H1 (cell line): ENCODE measurements around the gene PPP2R2C. TPM values are rescaled to one million over a fixed set of nuclear protein-coding genes. Genes with fewer than 3 reads are reported as not detected.

ENCODE experiments used
- CTCF ChIA-PET: fragments of 300-600 bp; sonication (Branson Sonifier 250); formaldehyde crosslinking; loops from one replicate; lab custom pipeline; 2021; ENCODE audit not compliant: partially characterized antibody; lab: Charles Lee
- POLR2A ChIA-PET: fragments of 300-600 bp; sonication (Branson Sonifier 250); formaldehyde crosslinking; loops from one replicate; lab custom pipeline; 2021; ENCODE audit warnings: inconsistent platforms; ENCODE audit not compliant: partially characterized antibody; lab: Charles Lee
- DNase-seq, 2 experiments: peaks; one replicate each; pipeline versions ENCODE4 v3.0.0 to v3.0.0-alpha.2; 2010 to 2022; ENCODE audit warnings: low spot score in 2 of 2, low read depth in 1 of 2, mixed read lengths in 1 of 2
- FAIRE-seq: peaks from 2 replicates; lab custom pipeline; 2011; peaks lifted over from hg19 to GRCh38; lab: Jason Lieb, UNC
- H2AFZ ChIP-seq: 2 replicates; pipeline ENCODE4 v1.8.1; 2012; ENCODE audit warnings: low read length, inconsistent platforms
- H2AK5ac ChIP-seq: 2 replicates; pipeline ENCODE4 v1.6.1; 2013; ENCODE audit warnings: low read depth, low read length
- H2BK120ac ChIP-seq: replicated peaks from 2 replicates; pipeline ENCODE3; 2013; ENCODE audit warnings: low read depth, low read length, inconsistent platforms
- H2BK12ac ChIP-seq: 2 replicates; pipeline ENCODE4 v1.6.1; 2013; ENCODE audit warnings: low read depth, low read length
- H2BK15ac ChIP-seq: 2 replicates; pipeline ENCODE4 v1.6.1; 2013; ENCODE audit warnings: low read length
- H2BK20ac ChIP-seq: 2 replicates; pipeline ENCODE4 v1.6.1; 2013; ENCODE audit warnings: low read length
- H2BK5ac ChIP-seq: 2 replicates; pipeline ENCODE4 v1.6.1; 2013; ENCODE audit warnings: low read depth, low read length
- H3K14ac ChIP-seq: 2 replicates; pipeline ENCODE4 v1.6.1; 2013; ENCODE audit warnings: inconsistent platforms; ENCODE audit not compliant: insufficient read length
- H3K18ac ChIP-seq: 2 replicates; pipeline ENCODE4 v1.6.1; 2013; ENCODE audit warnings: low read length; ENCODE audit errors: extremely low read depth
- H3K23ac ChIP-seq: 2 replicates; pipeline ENCODE4 v1.6.1; 2013; ENCODE audit warnings: inconsistent platforms; ENCODE audit not compliant: insufficient read length
- H3K23me2 ChIP-seq: 2 replicates; pipeline ENCODE4 v1.6.1; 2013; ENCODE audit warnings: low read depth, low read length
- H3K27ac ChIP-seq: 2 replicates; pipeline ENCODE4 v1.6.1; 2011; ENCODE audit warnings: low read depth, low read length, inconsistent platforms
- H3K27me3 ChIP-seq, 4 experiments: replicated peaks in 1 of 4; 1 replicate in 1 of 4; 2 replicates in 3 of 4; pipeline versions ENCODE4 v1.6.1 to v1.8.1; 2011 to 2013; ENCODE audit warnings: low read length in 3 of 4, mild to moderate bottlenecking in 3 of 4, inconsistent platforms in 2 of 4, mixed read lengths in 2 of 4, moderate library complexity in 1 of 4; ENCODE audit not compliant: control insufficient read depth in 3 of 4, insufficient read depth in 3 of 4; ENCODE audit errors: extremely low read depth in 1 of 4
- H3K36me3 ChIP-seq, 4 experiments: 2 replicates each; pipeline versions ENCODE4 v1.6.1 to v1.8.1; 2011 to 2013; ENCODE audit warnings: mild to moderate bottlenecking in 4 of 4, low read length in 3 of 4, moderate library complexity in 2 of 4, control low read depth in 1 of 4, inconsistent platforms in 1 of 4; ENCODE audit not compliant: insufficient read depth in 4 of 4, control insufficient read depth in 2 of 4
- H3K4ac ChIP-seq: replicated peaks from 2 replicates; pipeline ENCODE3; 2013; ENCODE audit warnings: low read length, low read depth, mixed read lengths, inconsistent platforms; ENCODE audit not compliant: insufficient read length
- H3K4me1 ChIP-seq, 4 experiments: replicated peaks in 1 of 4; 1 replicate in 1 of 4; 2 replicates in 3 of 4; pipeline versions ENCODE4 v1.6.1 to v1.8.1; 2011 to 2013; ENCODE audit warnings: low read length in 3 of 4, inconsistent platforms in 2 of 4, mixed read lengths in 1 of 4; ENCODE audit not compliant: insufficient read depth in 4 of 4, control insufficient read depth in 3 of 4
- H3K4me2 ChIP-seq, 2 experiments: 2 replicates each; pipeline versions ENCODE4 v1.6.1 to v1.8.1; 2011 to 2013; ENCODE audit warnings: low read depth in 2 of 2, low read length in 2 of 2, control low read depth in 1 of 2, inconsistent platforms in 1 of 2, mild to moderate bottlenecking in 1 of 2; ENCODE audit not compliant: insufficient read depth in 1 of 2
- H3K4me3 ChIP-seq, 4 experiments: fragments of 200-600, 300-600 bp in 1 of 4; sonication (generic), shearing (Covaris generic), sonication (Bioruptor Twin) in 1 of 4; 2 replicates each; pipeline versions ENCODE4 v1.5.1 to v1.8.1; 2011 to 2016; ENCODE audit warnings: low read length in 4 of 4, low read depth in 3 of 4, control low read depth in 2 of 4, inconsistent platforms in 2 of 4, mild to moderate bottlenecking in 2 of 4, mixed read lengths in 1 of 4, moderate library complexity in 1 of 4; ENCODE audit not compliant: insufficient read depth in 2 of 4; ENCODE audit errors: extremely low read depth in 1 of 4
- H3K56ac ChIP-seq: replicated peaks from 2 replicates; pipeline ENCODE3; 2013; ENCODE audit warnings: low read depth, mild to moderate bottlenecking, mixed read lengths, low read length, inconsistent platforms; ENCODE audit not compliant: insufficient read length
- H3K79me1 ChIP-seq: 2 replicates; pipeline ENCODE4 v1.6.1; 2013; ENCODE audit warnings: low read depth, low read length, control low read depth
- H3K79me2 ChIP-seq, 2 experiments: 2 replicates each; pipeline versions ENCODE4 v1.6.1 to v1.8.1; 2012 to 2013; ENCODE audit warnings: low read length in 2 of 2, mild to moderate bottlenecking in 2 of 2, inconsistent platforms in 1 of 2; ENCODE audit not compliant: insufficient read depth in 2 of 2, control insufficient read depth in 1 of 2
- H3K9ac ChIP-seq, 4 experiments: replicated peaks in 1 of 4; 1 replicate in 1 of 4; 2 replicates in 3 of 4; pipeline versions ENCODE4 v1.6.1 to v1.8.1; 2011 to 2013; ENCODE audit warnings: low read depth in 3 of 4, low read length in 3 of 4, control low read depth in 2 of 4, mild to moderate bottlenecking in 2 of 4, moderate library complexity in 2 of 4, inconsistent platforms in 1 of 4; ENCODE audit errors: extremely low read depth in 1 of 4
- H3K9me3 ChIP-seq, 2 experiments: 2 replicates each; pipeline versions ENCODE4 v1.6.1 to v1.8.1; 2012 to 2013; ENCODE audit warnings: mild to moderate bottlenecking in 2 of 2, moderate library complexity in 2 of 2, control low read depth in 1 of 2, inconsistent platforms in 1 of 2, low read depth in 1 of 2, low read length in 1 of 2, mixed read lengths in 1 of 2; ENCODE audit not compliant: insufficient read depth in 2 of 2
- H4K20me1 ChIP-seq, 2 experiments: replicated peaks in 1 of 2; 2 replicates each; pipeline versions ENCODE3 to v1.8.1; 2011 to 2013; ENCODE audit warnings: inconsistent platforms in 2 of 2, low read length in 2 of 2, mild to moderate bottlenecking in 1 of 2; ENCODE audit not compliant: insufficient read depth in 2 of 2, control insufficient read depth in 1 of 2
- H4K5ac ChIP-seq: 2 replicates; pipeline ENCODE4 v1.6.1; 2013; ENCODE audit warnings: low read length, low read depth, mixed read lengths, inconsistent platforms; ENCODE audit not compliant: insufficient read length
- H4K8ac ChIP-seq: 2 replicates; pipeline ENCODE4 v1.8.0; 2013; ENCODE audit warnings: mild to moderate bottlenecking, moderate library complexity, low read length, inconsistent platforms; ENCODE audit not compliant: insufficient read depth; ENCODE audit errors: extremely low read depth
- H4K91ac ChIP-seq: replicated peaks from 2 replicates; pipeline ENCODE3; 2013; ENCODE audit warnings: low read length, mixed read lengths, inconsistent platforms; ENCODE audit not compliant: insufficient read length
- CHD2 ChIP-seq: IDR thresholded peaks from 2 replicates; pipeline ENCODE4 v1.6.1; 2012; ENCODE audit warnings: low read length, improper control_type of control experiment
- GTF2F1 ChIP-seq: IDR thresholded peaks from 2 replicates; pipeline ENCODE4 v1.6.1; 2012; ENCODE audit warnings: low read depth, low read length, improper control_type of control experiment, borderline replicate concordance
- KDM5A ChIP-seq: fragments of 200-600 bp; IDR thresholded peaks from 2 replicates; pipeline ENCODE4 v1.7.1; 2012; ENCODE audit warnings: mild to moderate bottlenecking, low read length, inconsistent platforms, mixed read lengths
- POLR2A ChIP-seq, 2 experiments: IDR thresholded peaks; 1 replicate in 1 of 2; 2 replicates in 1 of 2; pipeline ENCODE4 v1.6.1; 2011; ENCODE audit warnings: low read depth in 2 of 2, low read length in 2 of 2, mild to moderate bottlenecking in 2 of 2; ENCODE audit errors: control extremely low read depth in 1 of 2
- POU5F1 ChIP-seq: IDR thresholded peaks from 2 replicates; pipeline ENCODE4 v1.6.1; 2011; ENCODE audit warnings: low read depth, mild to moderate bottlenecking, low read length, moderate library complexity
- RAD21 ChIP-seq, 2 experiments: IDR thresholded peaks in 1 of 2; conservative IDR thresholded peaks in 1 of 2; 2 replicates each; pipeline ENCODE4 v1.6.1; 2011; ENCODE audit warnings: low read depth in 2 of 2, low read length in 2 of 2, improper control_type of control experiment in 1 of 2, inconsistent platforms in 1 of 2, mild to moderate bottlenecking in 1 of 2, moderate library complexity in 1 of 2
- SIRT6 ChIP-seq: IDR thresholded peaks from one replicate; pipeline ENCODE4 v1.7.1; 2012; ENCODE audit warnings: low read length, inconsistent platforms
- SRF ChIP-seq: IDR thresholded peaks from 2 replicates; pipeline ENCODE4 v1.6.1; 2011; ENCODE audit warnings: mild to moderate bottlenecking, low read depth, low read length, moderate library complexity
- WGBS, 2 experiments: shearing (Covaris generic) in 1 of 2; methylation state at CpG; one replicate each; pipeline versions ENCODE4 v1.1.6 to v1.1.7; 2013 to 2015; ENCODE audit warnings: low lambda C conversion rate in 2 of 2, mixed read lengths in 2 of 2, inconsistent platforms in 1 of 2, low coverage in 1 of 2, missing lambda C conversion rate in 1 of 2; ENCODE audit not compliant: insufficient replicate concordance in 2 of 2, insufficient coverage in 1 of 2, insufficient read length in 1 of 2; ENCODE audit errors: extremely low coverage in 1 of 2, missing lambda C conversion rate in 1 of 2; 5-methylcytosine and 5-hydroxymethylcytosine counted together
- polyA plus RNA-seq, 7 experiments: library from polyadenylated mRNA; depleted of rRNA in 3 of 7; stranded (reverse) in 5 of 7; unstranded in 2 of 7; fragments of >200 nt in 5 of 7; fragments of 200-250 nt in 2 of 7; gene quantifications; 1 replicate in 5 of 7; 2 replicates in 1 of 7; 4 replicates in 1 of 7; pipeline versions ENCODE4 v1.2.1 to v1.2.3, GENCODE V29; 2011 to 2013; ENCODE audit warnings: missing spikeins in 2 of 7, mixed read lengths in 2 of 7
- total RNA-seq: library from RNA; stranded (reverse); fragmentation: NEBNext Ultra II Directional; extraction: Animal tissue kit (Norgen Biotek cat#: 25700); gene quantifications from 2 replicates; pipeline ENCODE4 v1.2.1, GENCODE V29; 2021
- TF ChIP-seq, protein P1 (sequence below), 3 experiments: IDR thresholded peaks; 1 replicate in 2 of 3; 2 replicates in 1 of 3; pipeline versions ENCODE4 v1.5.1 to v1.6.1; 2011; ENCODE audit warnings: low read length in 3 of 3, mild to moderate bottlenecking in 3 of 3, inconsistent platforms in 2 of 3, low read depth in 1 of 3, moderate library complexity in 1 of 3; ENCODE audit not compliant: insufficient read depth in 1 of 3; ENCODE audit errors: control extremely low read depth in 1 of 3
- TF ChIP-seq, protein P2 (sequence below): IDR thresholded peaks from 2 replicates; pipeline ENCODE4 v1.6.1; 2011; ENCODE audit warnings: low read depth, mild to moderate bottlenecking, low read length; ENCODE audit not compliant: insufficient read depth

Gene PPP2R2C
- total and polyA plus RNA-seq, 2 of the 8 experiments (the other 6 are each of a cell fraction or from before 2014, with no cell fraction given), result 6.4 TPM

DNA sequence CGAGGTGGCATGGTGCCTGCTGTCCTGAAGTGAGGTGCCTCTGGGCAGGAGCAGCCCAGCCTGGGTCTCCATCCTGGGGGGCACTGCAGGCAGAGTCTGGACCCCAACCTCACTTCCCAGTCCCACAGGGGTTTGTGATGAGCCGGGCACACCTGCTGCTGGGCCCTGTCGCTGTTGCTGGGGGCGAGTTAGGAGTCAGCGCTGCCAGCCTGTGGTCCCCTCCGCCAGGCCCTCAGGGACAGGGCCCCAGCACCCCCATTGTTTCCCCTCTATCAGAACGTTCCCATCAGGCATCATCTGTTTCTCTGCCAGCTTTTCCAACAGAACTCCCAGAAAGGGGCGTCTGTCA is 179.3 kb downstream of the PPP2R2C start:
- TF ChIP-seq, protein P1, sequence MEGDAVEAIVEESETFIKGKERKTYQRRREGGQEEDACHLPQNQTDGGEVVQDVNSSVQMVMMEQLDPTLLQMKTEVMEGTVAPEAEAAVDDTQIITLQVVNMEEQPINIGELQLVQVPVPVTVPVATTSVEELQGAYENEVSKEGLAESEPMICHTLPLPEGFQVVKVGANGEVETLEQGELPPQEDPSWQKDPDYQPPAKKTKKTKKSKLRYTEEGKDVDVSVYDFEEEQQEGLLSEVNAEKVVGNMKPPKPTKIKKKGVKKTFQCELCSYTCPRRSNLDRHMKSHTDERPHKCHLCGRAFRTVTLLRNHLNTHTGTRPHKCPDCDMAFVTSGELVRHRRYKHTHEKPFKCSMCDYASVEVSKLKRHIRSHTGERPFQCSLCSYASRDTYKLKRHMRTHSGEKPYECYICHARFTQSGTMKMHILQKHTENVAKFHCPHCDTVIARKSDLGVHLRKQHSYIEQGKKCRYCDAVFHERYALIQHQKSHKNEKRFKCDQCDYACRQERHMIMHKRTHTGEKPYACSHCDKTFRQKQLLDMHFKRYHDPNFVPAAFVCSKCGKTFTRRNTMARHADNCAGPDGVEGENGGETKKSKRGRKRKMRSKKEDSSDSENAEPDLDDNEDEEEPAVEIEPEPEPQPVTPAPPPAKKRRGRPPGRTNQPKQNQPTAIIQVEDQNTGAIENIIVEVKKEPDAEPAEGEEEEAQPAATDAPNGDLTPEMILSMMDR (IDR thresholded peaks at IDR 0.05; ENCODE audit: control extremely low read depth in 1 of 3, insufficient read depth in 1 of 3, low read depth in 1 of 3, low read length in 3 of 3), result no peak
- TF ChIP-seq KDM5A (no peak), POU5F1 (no peak), RAD21 (IDR thresholded peaks at IDR 0.05 in 1 of 2, conservative IDR thresholded peaks at IDR 0.05 in 1 of 2; ENCODE audit: low read depth in 2 of 2, low read length in 2 of 2) (no peak), POLR2A (IDR thresholded peaks at IDR 0.05; ENCODE audit: control extremely low read depth in 1 of 2, low read depth in 2 of 2, low read length in 2 of 2) (no peak), GTF2F1 (no peak), CHD2 (no peak), SRF (no peak), SIRT6 (no peak)
- TF ChIP-seq, protein P2, sequence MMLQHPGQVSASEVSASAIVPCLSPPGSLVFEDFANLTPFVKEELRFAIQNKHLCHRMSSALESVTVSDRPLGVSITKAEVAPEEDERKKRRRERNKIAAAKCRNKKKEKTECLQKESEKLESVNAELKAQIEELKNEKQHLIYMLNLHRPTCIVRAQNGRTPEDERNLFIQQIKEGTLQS, result no peak
- H3K4me2 ChIP-seq, result no peak overlapping the region
- no peak overlapping the region for H3K23ac ChIP-seq
- H3K14ac ChIP-seq, result no peak overlapping the region
- no peak overlapping the region for H3K4me3 ChIP-seq
- 93% methylated on average over 8 of the region's 8 CpGs; no CpG with 5 or more reads in 1 of the 2 experiments for WGBS, 2 experiments
- CTCF ChIA-PET, result interaction anchor here (3.6 to 4.8 kb wide), 2 partner anchors 39 to 43 kb away, joined by 13 to 26 read pairs; no protein-coding TSS in a partner anchor
- H3K79me1 ChIP-seq, result 0 out of 2 replicates have a peak, but pooled peaks cover 3% of the 10 kb centered on the region
- H2BK15ac ChIP-seq, result no peak overlapping the region
- H2BK120ac ChIP-seq, result no peak overlapping the region
- no peaks in the 10 kb centered on the region for H3K9me3 ChIP-seq
- no peak overlapping the region for H2AK5ac ChIP-seq
- DNase-seq, result no peak
- no peaks in the 10 kb centered on the region for H3K4me1 ChIP-seq
- POLR2A ChIA-PET, result no interaction called here
- H3K23me2 ChIP-seq, result no peaks in the 10 kb centered on the region
- H4K5ac ChIP-seq, result no peak overlapping the region
- H3K27me3 ChIP-seq, result no peaks in the 10 kb centered on the region
- H2BK20ac ChIP-seq, result no peak overlapping the region
- no peak overlapping the region for H3K27ac ChIP-seq
- no peak overlapping the region for H2AFZ ChIP-seq
- no peak overlapping the region for H3K4ac ChIP-seq
- peaks cover 0 to 5% of the 10 kb centered on the region in 2 experiments for H4K20me1 ChIP-seq
- no peak overlapping the region for H4K91ac ChIP-seq
- FAIRE-seq, result no peak
- no peak overlapping the region for H2BK5ac ChIP-seq
- no peak overlapping the region for H2BK12ac ChIP-seq
- no peak overlapping the region for H3K9ac ChIP-seq
- H3K56ac ChIP-seq, result no peak overlapping the region
- peaks cover 0 to 6% (median 4%) of the 10 kb centered on the region in 4 experiments; a peak in 4 of 8 replicates for H3K36me3 ChIP-seq
- H3K18ac ChIP-seq, result no peak overlapping the region
- no peaks in the 10 kb centered on the region for H3K79me2 ChIP-seq
- H4K8ac ChIP-seq, result no peak overlapping the region
